ENCODE data around the gene RPS6KA2. TPM values are rescaled to one million over a fixed set of nuclear protein-coding genes. Genes with fewer than 3 reads are reported as not detected.

RPS6KA2 gene
- total and polyA plus RNA-seq, 2 donors (not counting 3 experiments of a cell fraction or from before 2014, with no cell fraction given), result 54.5 to 75.8 TPM

DNA sequence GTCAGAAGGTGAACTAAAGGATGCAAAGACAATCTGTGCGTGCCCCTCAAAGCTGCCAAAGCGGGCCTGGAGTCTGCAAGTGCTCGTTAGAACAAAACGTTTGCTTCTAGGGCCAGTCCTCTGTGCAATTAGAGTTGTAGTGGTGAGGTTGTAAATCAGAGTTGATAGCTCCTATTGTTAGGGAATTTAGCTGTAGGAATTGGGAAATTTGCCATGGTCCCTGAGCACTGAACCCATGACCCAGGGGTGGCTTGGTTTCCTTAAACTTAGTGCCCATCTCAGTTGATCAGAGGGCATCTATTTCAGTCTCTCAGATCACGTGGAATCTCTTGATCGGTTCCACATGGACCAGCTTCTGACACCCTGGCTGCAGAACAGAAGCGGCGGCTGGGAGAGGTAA lies 18.8 kb upstream of the RPS6KA2 start:
- dilution Hi-C loops (cut with MboI; ENCODE audit: extremely low pct_ligation_motif_present, low sequenced_read_pairs), result no loop called here
- no peaks in the 10 kb centered on the region for H3K79me2 ChIP-seq (ENCODE audit: control insufficient read depth, insufficient read depth, low read length)
- H3K27ac ChIP-seq (ENCODE audit: insufficient read depth, low read depth, low read length), result no peak overlapping the region
- H3K36me3 ChIP-seq (ENCODE audit: control insufficient read depth in 2 of 2, extremely low read depth in 1 of 2, insufficient read depth in 2 of 2, low read length in 2 of 2), result no peaks in the 10 kb centered on the region
- no peak overlapping the region for H3K4me3 ChIP-seq (replicated peaks in 1 of 3; ENCODE audit: insufficient read depth in 1 of 3, low read depth in 1 of 3, low read length in 3 of 3)
- no peaks in the 10 kb centered on the region for H3K9me1 ChIP-seq (replicated peaks; ENCODE audit: control insufficient read depth, extremely low read depth, insufficient read depth, low read length)
- no peaks in the 10 kb centered on the region for H3K9me3 ChIP-seq (replicated peaks; ENCODE audit: control insufficient read depth, insufficient read depth, low read length)
- H3K27me3 ChIP-seq (ENCODE audit: control insufficient read depth in 2 of 2, insufficient read depth in 2 of 2, low read length in 2 of 2), result no peaks in the 10 kb centered on the region
- POLR2A ChIA-PET, result no interaction called here
- CTCF ChIA-PET, result interaction anchor here (1.0 kb wide), 1 partner anchor 12 kb away, joined by 3 read pairs; no protein-coding TSS in a partner anchor
- intact Hi-C loops (cut with micrococcal nuclease), result no loop called here
- no peak overlapping the region for H2AFZ ChIP-seq (ENCODE audit: low read depth, low read length)
- no peak overlapping the region for H3K4me2 ChIP-seq (ENCODE audit: insufficient read depth, low read length)
- TF ChIP-seq EZH2 (IDR thresholded peaks at IDR 0.05; ENCODE audit: borderline replicate concordance, low read depth, low read length, severe bottlenecking), result no peak
- TF ChIP-seq, protein P1, sequence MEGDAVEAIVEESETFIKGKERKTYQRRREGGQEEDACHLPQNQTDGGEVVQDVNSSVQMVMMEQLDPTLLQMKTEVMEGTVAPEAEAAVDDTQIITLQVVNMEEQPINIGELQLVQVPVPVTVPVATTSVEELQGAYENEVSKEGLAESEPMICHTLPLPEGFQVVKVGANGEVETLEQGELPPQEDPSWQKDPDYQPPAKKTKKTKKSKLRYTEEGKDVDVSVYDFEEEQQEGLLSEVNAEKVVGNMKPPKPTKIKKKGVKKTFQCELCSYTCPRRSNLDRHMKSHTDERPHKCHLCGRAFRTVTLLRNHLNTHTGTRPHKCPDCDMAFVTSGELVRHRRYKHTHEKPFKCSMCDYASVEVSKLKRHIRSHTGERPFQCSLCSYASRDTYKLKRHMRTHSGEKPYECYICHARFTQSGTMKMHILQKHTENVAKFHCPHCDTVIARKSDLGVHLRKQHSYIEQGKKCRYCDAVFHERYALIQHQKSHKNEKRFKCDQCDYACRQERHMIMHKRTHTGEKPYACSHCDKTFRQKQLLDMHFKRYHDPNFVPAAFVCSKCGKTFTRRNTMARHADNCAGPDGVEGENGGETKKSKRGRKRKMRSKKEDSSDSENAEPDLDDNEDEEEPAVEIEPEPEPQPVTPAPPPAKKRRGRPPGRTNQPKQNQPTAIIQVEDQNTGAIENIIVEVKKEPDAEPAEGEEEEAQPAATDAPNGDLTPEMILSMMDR (IDR thresholded peaks at IDR 0.05; ENCODE audit: extremely low read depth in 1 of 2, insufficient read depth in 1 of 2, low read depth in 1 of 2, low read length in 2 of 2), result no peak
- no peak for TF ChIP-seq GATA2 (IDR thresholded peaks at IDR 0.05; ENCODE audit: insufficient read depth, insufficient read length, low read depth, low read length)
- TF ChIP-seq, protein P2, sequence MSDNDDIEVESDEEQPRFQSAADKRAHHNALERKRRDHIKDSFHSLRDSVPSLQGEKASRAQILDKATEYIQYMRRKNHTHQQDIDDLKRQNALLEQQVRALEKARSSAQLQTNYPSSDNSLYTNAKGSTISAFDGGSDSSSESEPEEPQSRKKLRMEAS (IDR thresholded peaks at IDR 0.05; ENCODE audit: insufficient read depth, insufficient read length), result no peak
- TF ChIP-seq POLR2AphosphoS5 (IDR thresholded peaks at IDR 0.05; ENCODE audit: insufficient read depth, low read depth, low read length), result no peak
- TF ChIP-seq POLR2A (IDR thresholded peaks at IDR 0.05; ENCODE audit: low read depth, low read length), result no peak
- no peak for TF ChIP-seq FOS (IDR thresholded peaks at IDR 0.05; ENCODE audit: borderline replicate concordance, insufficient read depth, low read length)
- TF ChIP-seq MYC (IDR thresholded peaks at IDR 0.05; ENCODE audit: low read depth, low read length), result no peak
- no peak for TF ChIP-seq JUN (IDR thresholded peaks at IDR 0.05; ENCODE audit: borderline replicate concordance, insufficient read depth, insufficient read length, low read depth)
- peak; percentile 28 for DNase-seq (ENCODE audit: low read depth, low spot score)
- BruUV-seq (replicated peaks), result no TSS peak
- H3K4me1 ChIP-seq (ENCODE audit: control insufficient read depth, extremely low read depth, insufficient read depth, low read length), result peaks cover 12% of the 10 kb centered on the region
- H3K9ac ChIP-seq (replicated peaks; ENCODE audit: extremely low read depth, insufficient read depth, low read length), result no peak overlapping the region
- FAIRE-seq, result no peak
- no peaks in the 10 kb centered on the region for H4K20me1 ChIP-seq (replicated peaks; ENCODE audit: control insufficient read depth, extremely low read depth, insufficient read depth, low read length)

Data from endothelial cell of umbilical vein (primary cell).